BJ (cell line): ENCODE data around the gene PTPN7. TPM values are rescaled to one million over a fixed set of nuclear protein-coding genes. Genes with fewer than 3 reads are reported as not detected.

ENCODE experiments used
- CTCF ChIA-PET: fragments of 350-600 bp; formaldehyde crosslinking; extraction: SDS; loops from one replicate; lab custom pipeline; 2021; ENCODE audit warnings: antibody characterized with exemption, inconsistent platforms; lab: Yijun Ruan, JAX
- POLR2A ChIA-PET: fragments of 300-600 bp; sonication (Branson Sonifier 250); formaldehyde crosslinking; extraction: SDS; loops from one replicate; lab custom pipeline; 2021; ENCODE audit warnings: antibody characterized with exemption; lab: Charles Lee
- DNase-seq: peaks from one replicate; pipeline ENCODE4 v3.0.0-alpha.2; 2011; ENCODE audit warnings: low read depth
- H3K27me3 ChIP-seq: 2 replicates; pipeline ENCODE4 v1.6.0; 2011; ENCODE audit warnings: low read length; ENCODE audit not compliant: control insufficient read depth, insufficient read depth
- H3K36me3 ChIP-seq: 2 replicates; pipeline ENCODE4 v1.5.1; 2011; ENCODE audit warnings: low read length; ENCODE audit not compliant: control insufficient read depth, insufficient read depth
- H3K4me3 ChIP-seq: 2 replicates; pipeline ENCODE4 v1.5.1; 2011; ENCODE audit warnings: low read depth, mild to moderate bottlenecking, control low read depth, low read length
- CTCF ChIP-seq: IDR thresholded peaks from 2 replicates; pipeline ENCODE4 v1.5.1; 2011; ENCODE audit warnings: low read depth, mild to moderate bottlenecking, control low read depth, inconsistent platforms, low read length, moderate library complexity; ENCODE audit not compliant: insufficient read depth
- polyA plus RNA-seq: library from polyadenylated mRNA; depleted of rRNA; stranded (reverse); fragments of >200 nt; gene quantifications from 2 replicates; pipeline ENCODE4 v1.2.3, GENCODE V29; 2011

PTPN7 gene
- polyA plus RNA-seq, 1 experiment = not detected

GRCh38 chr1:202124142-202124541 is 36.3 kb downstream of the PTPN7 start:
- no peak for DNase-seq
- ChIA-PET POLR2A (no interaction called here), CTCF (interaction anchor here (5.2 to 27.8 kb wide), 2 partner anchors 11 to 116 kb away, joined by 70 to 642 read pairs; partner anchors contain the start of gene ELF3)
- no peak overlapping the region for H3K4me3 ChIP-seq
- TF ChIP-seq CTCF = no peak
- H3K36me3 ChIP-seq = no peaks in the 10 kb centered on the region
- peaks cover 7% of the 10 kb centered on the region for H3K27me3 ChIP-seq

GRCh38 chr1:202123336-202123813 is 37.0 kb downstream of the PTPN7 start:
- Histone ChIP-seq H3K4me3 (no peak overlapping the region), H3K27me3 (peaks cover 7% of the 10 kb centered on the region), H3K36me3 (no peaks in the 10 kb centered on the region)
- CTCF ChIA-PET = interaction anchor here (0.9 to 27.8 kb wide), 6 partner anchors 7 to 593 kb away, joined by 3 to 642 read pairs (median 12); partner anchors contain the start of gene ELF3
- DNase-seq = no peak
- no peak for TF ChIP-seq CTCF
- POLR2A ChIA-PET = no interaction called here

- Histone ChIP-seq H3K4me3 (no peak within 1 kb of the TSS), H3K27me3 (peaks cover 7% of the 10 kb centered on the region), H3K36me3 (no peaks in the 10 kb centered on the region)
- POLR2A ChIA-PET = no interaction called here
- DNase-seq = no peak
- TF ChIP-seq CTCF = peak; percentile 65
- CTCF ChIA-PET = interaction anchor here (0.6 to 27.8 kb wide), 10 partner anchors 8 to 593 kb away, joined by 3 to 642 read pairs (median 5); partner anchors contain the start of gene ELF3
Observed at GRCh38 chr1:202122639-202123335, 37.6 kb downstream of the PTPN7 start, which contains the start of gene GPR37L1. Gene GPR37L1 (plus strand): TSS chr1:202122917. CDS start chr1:202122964, 47 bp downstream.

- Histone ChIP-seq H3K27me3 (peaks cover 7% of the 10 kb centered on the region), H3K4me3 (no peak overlapping the region), H3K36me3 (no peaks in the 10 kb centered on the region)
- ChIA-PET POLR2A (no interaction called here), CTCF (interaction anchor here (0.6 to 27.8 kb wide), 9 partner anchors 9 to 113 kb away, joined by 3 to 642 read pairs (median 4); partner anchors contain the start of gene ELF3)
- no peak for TF ChIP-seq CTCF
- DNase-seq = no peak
Observed at GRCh38 chr1:202121006-202121405, 39.4 kb downstream of the PTPN7 start.

- H3K27me3 ChIP-seq = peaks cover 4% of the 10 kb centered on the region
- H3K36me3 ChIP-seq = no peaks in the 10 kb centered on the region
- ChIA-PET POLR2A (no interaction called here), CTCF (interaction anchor here (0.6 to 27.8 kb wide), 13 partner anchors 11 to 269 kb away, joined by 3 to 642 read pairs (median 3); partner anchors contain the start of gene ELF3)
- no peak overlapping the region for H3K4me3 ChIP-seq
- no peak for DNase-seq
- no peak for TF ChIP-seq CTCF
Observed at GRCh38 chr1:202117898-202118371, 42.5 kb downstream of the PTPN7 start.
